ENCODE results near the gene IGF1R. TPM values are rescaled to one million over a fixed set of nuclear protein-coding genes. Genes with fewer than 3 reads are reported as not detected.

The IGF1R gene
- total RNA-seq, 1 experiment from 2014 or later = 125 TPM

DNA sequence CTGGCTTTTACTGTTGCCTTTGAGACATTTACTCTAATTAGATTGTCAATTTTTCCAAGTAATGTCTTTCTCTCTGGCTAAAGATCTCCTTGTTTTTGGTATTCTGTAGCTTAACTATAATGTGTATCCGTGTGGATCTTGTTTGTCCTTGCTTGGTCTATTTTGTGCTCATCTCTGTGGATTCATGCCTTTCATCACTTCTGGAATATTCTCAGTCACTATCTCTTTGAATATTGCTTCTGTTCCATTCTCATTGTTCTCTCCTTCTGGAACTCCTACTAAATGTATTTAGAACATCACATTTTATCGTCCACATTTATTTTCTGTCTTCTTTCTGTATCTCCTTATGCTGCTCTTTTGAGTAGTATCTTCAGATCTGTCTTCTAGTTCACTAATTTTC, 346.6 kb downstream of the IGF1R start:
- POLR2A ChIA-PET = no interaction called here
- Mint-ChIP-seq H3K4me1 (no peaks in the 10 kb centered on the region), H3K36me3 (no peaks in the 10 kb centered on the region), H3K27ac (no peak overlapping the region), H3K4me3 (no peak overlapping the region), H3K9me3 (peaks cover 20% of the 10 kb centered on the region), H3K27me3 (ENCODE audit: low read depth) (peaks cover 3% of the 10 kb centered on the region)
- CTCF ChIA-PET = no interaction called here
- no peak for DNase-seq (ENCODE audit: low spot score)
- TF ChIP-seq, protein P1, sequence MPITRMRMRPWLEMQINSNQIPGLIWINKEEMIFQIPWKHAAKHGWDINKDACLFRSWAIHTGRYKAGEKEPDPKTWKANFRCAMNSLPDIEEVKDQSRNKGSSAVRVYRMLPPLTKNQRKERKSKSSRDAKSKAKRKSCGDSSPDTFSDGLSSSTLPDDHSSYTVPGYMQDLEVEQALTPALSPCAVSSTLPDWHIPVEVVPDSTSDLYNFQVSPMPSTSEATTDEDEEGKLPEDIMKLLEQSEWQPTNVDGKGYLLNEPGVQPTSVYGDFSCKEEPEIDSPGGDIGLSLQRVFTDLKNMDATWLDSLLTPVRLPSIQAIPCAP (CRISPR knock-in tag; IDR thresholded peaks at IDR 0.05) = no peak
- TF ChIP-seq NFYB (CRISPR knock-in tag; conservative IDR thresholded peaks at IDR 0.05; ENCODE audit: low read depth) = no peak
- no peak for TF ChIP-seq NR3C1 (CRISPR knock-in tag; conservative IDR thresholded peaks at IDR 0.05; ENCODE audit: low read depth)
- TF ChIP-seq TP53 (CRISPR knock-in tag; IDR thresholded peaks at IDR 0.05) = no peak
- no peak for TF ChIP-seq ZNF317 (CRISPR knock-in tag; IDR thresholded peaks at IDR 0.05; ENCODE audit: borderline replicate concordance, low read depth)
- TF ChIP-seq, protein P2, sequence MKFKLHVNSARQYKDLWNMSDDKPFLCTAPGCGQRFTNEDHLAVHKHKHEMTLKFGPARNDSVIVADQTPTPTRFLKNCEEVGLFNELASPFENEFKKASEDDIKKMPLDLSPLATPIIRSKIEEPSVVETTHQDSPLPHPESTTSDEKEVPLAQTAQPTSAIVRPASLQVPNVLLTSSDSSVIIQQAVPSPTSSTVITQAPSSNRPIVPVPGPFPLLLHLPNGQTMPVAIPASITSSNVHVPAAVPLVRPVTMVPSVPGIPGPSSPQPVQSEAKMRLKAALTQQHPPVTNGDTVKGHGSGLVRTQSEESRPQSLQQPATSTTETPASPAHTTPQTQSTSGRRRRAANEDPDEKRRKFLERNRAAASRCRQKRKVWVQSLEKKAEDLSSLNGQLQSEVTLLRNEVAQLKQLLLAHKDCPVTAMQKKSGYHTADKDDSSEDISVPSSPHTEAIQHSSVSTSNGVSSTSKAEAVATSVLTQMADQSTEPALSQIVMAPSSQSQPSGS (CRISPR knock-in tag; IDR thresholded peaks at IDR 0.05; ENCODE audit: borderline replicate concordance, low read depth) = no peak
- no peak for TF ChIP-seq ZNF121 (CRISPR knock-in tag; IDR thresholded peaks at IDR 0.05)
- no peak for TF ChIP-seq SMAD3 (CRISPR knock-in tag; IDR thresholded peaks at IDR 0.05; ENCODE audit: borderline replicate concordance)
- no peak for TF ChIP-seq GTF2I (CRISPR knock-in tag; conservative IDR thresholded peaks at IDR 0.05)
- TF ChIP-seq SMAD4 (CRISPR knock-in tag; IDR thresholded peaks at IDR 0.05) = no peak
- no peak for TF ChIP-seq ESRRA (CRISPR knock-in tag; IDR thresholded peaks at IDR 0.05; ENCODE audit: borderline replicate concordance)
- TF ChIP-seq, protein P3, sequence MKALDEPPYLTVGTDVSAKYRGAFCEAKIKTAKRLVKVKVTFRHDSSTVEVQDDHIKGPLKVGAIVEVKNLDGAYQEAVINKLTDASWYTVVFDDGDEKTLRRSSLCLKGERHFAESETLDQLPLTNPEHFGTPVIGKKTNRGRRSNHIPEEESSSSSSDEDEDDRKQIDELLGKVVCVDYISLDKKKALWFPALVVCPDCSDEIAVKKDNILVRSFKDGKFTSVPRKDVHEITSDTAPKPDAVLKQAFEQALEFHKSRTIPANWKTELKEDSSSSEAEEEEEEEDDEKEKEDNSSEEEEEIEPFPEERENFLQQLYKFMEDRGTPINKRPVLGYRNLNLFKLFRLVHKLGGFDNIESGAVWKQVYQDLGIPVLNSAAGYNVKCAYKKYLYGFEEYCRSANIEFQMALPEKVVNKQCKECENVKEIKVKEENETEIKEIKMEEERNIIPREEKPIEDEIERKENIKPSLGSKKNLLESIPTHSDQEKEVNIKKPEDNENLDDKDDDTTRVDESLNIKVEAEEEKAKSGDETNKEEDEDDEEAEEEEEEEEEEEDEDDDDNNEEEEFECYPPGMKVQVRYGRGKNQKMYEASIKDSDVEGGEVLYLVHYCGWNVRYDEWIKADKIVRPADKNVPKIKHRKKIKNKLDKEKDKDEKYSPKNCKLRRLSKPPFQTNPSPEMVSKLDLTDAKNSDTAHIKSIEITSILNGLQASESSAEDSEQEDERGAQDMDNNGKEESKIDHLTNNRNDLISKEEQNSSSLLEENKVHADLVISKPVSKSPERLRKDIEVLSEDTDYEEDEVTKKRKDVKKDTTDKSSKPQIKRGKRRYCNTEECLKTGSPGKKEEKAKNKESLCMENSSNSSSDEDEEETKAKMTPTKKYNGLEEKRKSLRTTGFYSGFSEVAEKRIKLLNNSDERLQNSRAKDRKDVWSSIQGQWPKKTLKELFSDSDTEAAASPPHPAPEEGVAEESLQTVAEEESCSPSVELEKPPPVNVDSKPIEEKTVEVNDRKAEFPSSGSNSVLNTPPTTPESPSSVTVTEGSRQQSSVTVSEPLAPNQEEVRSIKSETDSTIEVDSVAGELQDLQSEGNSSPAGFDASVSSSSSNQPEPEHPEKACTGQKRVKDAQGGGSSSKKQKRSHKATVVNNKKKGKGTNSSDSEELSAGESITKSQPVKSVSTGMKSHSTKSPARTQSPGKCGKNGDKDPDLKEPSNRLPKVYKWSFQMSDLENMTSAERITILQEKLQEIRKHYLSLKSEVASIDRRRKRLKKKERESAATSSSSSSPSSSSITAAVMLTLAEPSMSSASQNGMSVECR (CRISPR knock-in tag; IDR thresholded peaks at IDR 0.05; ENCODE audit: borderline replicate concordance) = no peak
- TF ChIP-seq, protein P4, sequence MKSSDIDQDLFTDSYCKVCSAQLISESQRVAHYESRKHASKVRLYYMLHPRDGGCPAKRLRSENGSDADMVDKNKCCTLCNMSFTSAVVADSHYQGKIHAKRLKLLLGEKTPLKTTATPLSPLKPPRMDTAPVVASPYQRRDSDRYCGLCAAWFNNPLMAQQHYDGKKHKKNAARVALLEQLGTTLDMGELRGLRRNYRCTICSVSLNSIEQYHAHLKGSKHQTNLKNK (CRISPR knock-in tag; IDR thresholded peaks at IDR 0.05) = no peak
- no peak for TF ChIP-seq CBFB (CRISPR knock-in tag; IDR thresholded peaks at IDR 0.05; ENCODE audit: low read depth)
- TF ChIP-seq, protein P5, sequence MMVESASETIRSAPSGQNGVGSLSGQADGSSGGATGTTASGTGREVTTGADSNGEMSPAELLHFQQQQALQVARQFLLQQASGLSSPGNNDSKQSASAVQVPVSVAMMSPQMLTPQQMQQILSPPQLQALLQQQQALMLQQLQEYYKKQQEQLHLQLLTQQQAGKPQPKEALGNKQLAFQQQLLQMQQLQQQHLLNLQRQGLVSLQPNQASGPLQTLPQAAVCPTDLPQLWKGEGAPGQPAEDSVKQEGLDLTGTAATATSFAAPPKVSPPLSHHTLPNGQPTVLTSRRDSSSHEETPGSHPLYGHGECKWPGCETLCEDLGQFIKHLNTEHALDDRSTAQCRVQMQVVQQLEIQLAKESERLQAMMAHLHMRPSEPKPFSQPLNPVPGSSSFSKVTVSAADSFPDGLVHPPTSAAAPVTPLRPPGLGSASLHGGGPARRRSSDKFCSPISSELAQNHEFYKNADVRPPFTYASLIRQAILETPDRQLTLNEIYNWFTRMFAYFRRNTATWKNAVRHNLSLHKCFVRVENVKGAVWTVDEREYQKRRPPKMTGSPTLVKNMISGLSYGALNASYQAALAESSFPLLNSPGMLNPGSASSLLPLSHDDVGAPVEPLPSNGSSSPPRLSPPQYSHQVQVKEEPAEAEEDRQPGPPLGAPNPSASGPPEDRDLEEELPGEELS (CRISPR knock-in tag; IDR thresholded peaks at IDR 0.05) = no peak
- TF ChIP-seq, protein P6, sequence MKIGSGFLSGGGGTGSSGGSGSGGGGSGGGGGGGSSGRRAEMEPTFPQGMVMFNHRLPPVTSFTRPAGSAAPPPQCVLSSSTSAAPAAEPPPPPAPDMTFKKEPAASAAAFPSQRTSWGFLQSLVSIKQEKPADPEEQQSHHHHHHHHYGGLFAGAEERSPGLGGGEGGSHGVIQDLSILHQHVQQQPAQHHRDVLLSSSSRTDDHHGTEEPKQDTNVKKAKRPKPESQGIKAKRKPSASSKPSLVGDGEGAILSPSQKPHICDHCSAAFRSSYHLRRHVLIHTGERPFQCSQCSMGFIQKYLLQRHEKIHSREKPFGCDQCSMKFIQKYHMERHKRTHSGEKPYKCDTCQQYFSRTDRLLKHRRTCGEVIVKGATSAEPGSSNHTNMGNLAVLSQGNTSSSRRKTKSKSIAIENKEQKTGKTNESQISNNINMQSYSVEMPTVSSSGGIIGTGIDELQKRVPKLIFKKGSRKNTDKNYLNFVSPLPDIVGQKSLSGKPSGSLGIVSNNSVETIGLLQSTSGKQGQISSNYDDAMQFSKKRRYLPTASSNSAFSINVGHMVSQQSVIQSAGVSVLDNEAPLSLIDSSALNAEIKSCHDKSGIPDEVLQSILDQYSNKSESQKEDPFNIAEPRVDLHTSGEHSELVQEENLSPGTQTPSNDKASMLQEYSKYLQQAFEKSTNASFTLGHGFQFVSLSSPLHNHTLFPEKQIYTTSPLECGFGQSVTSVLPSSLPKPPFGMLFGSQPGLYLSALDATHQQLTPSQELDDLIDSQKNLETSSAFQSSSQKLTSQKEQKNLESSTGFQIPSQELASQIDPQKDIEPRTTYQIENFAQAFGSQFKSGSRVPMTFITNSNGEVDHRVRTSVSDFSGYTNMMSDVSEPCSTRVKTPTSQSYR (CRISPR knock-in tag; IDR thresholded peaks at IDR 0.05) = no peak
- TF ChIP-seq TEAD1 (CRISPR knock-in tag; IDR thresholded peaks at IDR 0.05) = no peak
- TF ChIP-seq, protein P7, sequence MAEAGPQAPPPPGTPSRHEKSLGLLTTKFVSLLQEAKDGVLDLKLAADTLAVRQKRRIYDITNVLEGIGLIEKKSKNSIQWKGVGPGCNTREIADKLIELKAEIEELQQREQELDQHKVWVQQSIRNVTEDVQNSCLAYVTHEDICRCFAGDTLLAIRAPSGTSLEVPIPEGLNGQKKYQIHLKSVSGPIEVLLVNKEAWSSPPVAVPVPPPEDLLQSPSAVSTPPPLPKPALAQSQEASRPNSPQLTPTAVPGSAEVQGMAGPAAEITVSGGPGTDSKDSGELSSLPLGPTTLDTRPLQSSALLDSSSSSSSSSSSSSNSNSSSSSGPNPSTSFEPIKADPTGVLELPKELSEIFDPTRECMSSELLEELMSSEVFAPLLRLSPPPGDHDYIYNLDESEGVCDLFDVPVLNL (CRISPR knock-in tag; IDR thresholded peaks at IDR 0.05; ENCODE audit: borderline replicate concordance, low read depth) = no peak
- no peak for TF ChIP-seq ELF4 (CRISPR knock-in tag; IDR thresholded peaks at IDR 0.05; ENCODE audit: low read depth)
- no peak for TF ChIP-seq FOXJ3 (CRISPR knock-in tag; IDR thresholded peaks at IDR 0.05; ENCODE audit: borderline replicate concordance)
- no peak for ATAC-seq

All from WTC11 (cell line).